HCT116 (cell line): ENCODE data around the gene WWOX.

Source experiments
- CTCF ChIP-seq, 3 experiments: fragments of 200-600 bp in 1 of 3; sonication (generic) in 1 of 3; IDR thresholded peaks in 2 of 3; conservative IDR thresholded peaks in 1 of 3; 2 replicates each; pipeline ENCODE4 v1.5.1; 2012 to 2017; ENCODE audit warnings: low read depth in 2 of 3, low read length in 2 of 3, antibody characterized with exemption in 1 of 3, borderline replicate concordance in 1 of 3, control low read depth in 1 of 3, mild to moderate bottlenecking in 1 of 3, mixed read lengths in 1 of 3, mixed run types in 1 of 3, moderate library complexity in 1 of 3; ENCODE audit not compliant: insufficient read depth in 1 of 3
- EZH2 ChIP-seq: fragments of 200-600 bp; sonication (generic); IDR thresholded peaks from 2 replicates; pipeline ENCODE4 v1.6.1; 2017; ENCODE audit warnings: antibody characterized with exemption, mixed run types
- EZH2phosphoT487 ChIP-seq: fragments of 200-600 bp; IDR thresholded peaks from 2 replicates; pipeline ENCODE4 v1.6.1; 2018; ENCODE audit warnings: antibody characterized with exemption, borderline replicate concordance
- FOSL1 ChIP-seq: IDR thresholded peaks from 2 replicates; pipeline ENCODE4 v1.6.1; 2012; ENCODE audit warnings: low read depth
- POLR2A ChIP-seq: IDR thresholded peaks from 2 replicates; pipeline ENCODE4 v1.7.0; 2011; ENCODE audit warnings: borderline replicate concordance; ENCODE audit not compliant: insufficient read depth, insufficient read length; ENCODE audit errors: extremely low read depth
- POLR2AphosphoS5 ChIP-seq: IDR thresholded peaks from 2 replicates; pipeline ENCODE4 v1.6.1; 2011; ENCODE audit warnings: mild to moderate bottlenecking, low read depth, low read length, moderate library complexity

GRCh38 chr16:78942625-78943245 is 843.3 kb downstream of the WWOX start:
- TF ChIP-seq POLR2AphosphoS5 (no peak), EZH2phosphoT487 (no peak), CTCF (IDR thresholded peaks at IDR 0.05 in 2 of 3, conservative IDR thresholded peaks at IDR 0.05 in 1 of 3; ENCODE audit: borderline replicate concordance in 1 of 3, insufficient read depth in 1 of 3, low read depth in 2 of 3, low read length in 2 of 3) (no peak), POLR2A (no peak), FOSL1 (no peak), EZH2 (no peak)
